ENCODE results near the gene PDGFA. TPM values are rescaled to one million over a fixed set of nuclear protein-coding genes. Genes with fewer than 3 reads are reported as not detected.

The PDGFA gene
- total RNA-seq, 2 donors from 2014 or later: 10.0 to 16.0 TPM

- Mint-ChIP-seq H3K36me3 (ENCODE audit: insufficient read depth in 2 of 2) (peaks cover 0 to 4% of the 10 kb centered on the region in 2 donors), H3K4me3 (no peak overlapping the region), H3K9me3 (no peaks in the 10 kb centered on the region), H3K4me1 (ENCODE audit: low read depth) (no peaks in the 10 kb centered on the region), H3K27me3 (ENCODE audit: low read depth) (no peaks in the 10 kb centered on the region), H3K27ac (no peak overlapping the region)
- no peak for ATAC-seq (replicated peaks in 1 of 2)
- no peak for DNase-seq
These were observed 28.8 kb upstream of the PDGFA start for GRCh38 chr7:548401-548800.

- DNase-seq (no peak), ATAC-seq (replicated peaks in 1 of 2) (no peak)
- peaks cover 0 to 4% of the 10 kb centered on the region in 2 donors for H3K36me3 Mint-ChIP-seq (ENCODE audit: insufficient read depth in 2 of 2)
- no peak overlapping the region for H3K4me3 Mint-ChIP-seq
- no peak overlapping the region for H3K27ac Mint-ChIP-seq
- H3K4me1 Mint-ChIP-seq (ENCODE audit: low read depth): peaks cover 6% of the 10 kb centered on the region
- no peaks in the 10 kb centered on the region for H3K9me3 Mint-ChIP-seq
- H3K27me3 Mint-ChIP-seq (ENCODE audit: low read depth): no peaks in the 10 kb centered on the region
These were observed 25.8 kb upstream of the PDGFA start for GRCh38 chr7:545470-545869.

GRCh38 chr7:544338-545221 is 24.9 kb upstream of the PDGFA start:
- no peak overlapping the region for H3K4me3 Mint-ChIP-seq
- H3K4me1 Mint-ChIP-seq (ENCODE audit: low read depth): peaks cover 6% of the 10 kb centered on the region
- H3K27me3 Mint-ChIP-seq (ENCODE audit: low read depth): no peaks in the 10 kb centered on the region
- DNase-seq (no peak), ATAC-seq (replicated peaks in 1 of 2) (no peak)
- H3K9me3 Mint-ChIP-seq: no peaks in the 10 kb centered on the region
- peaks cover 0 to 4% of the 10 kb centered on the region in 2 donors for H3K36me3 Mint-ChIP-seq (ENCODE audit: insufficient read depth in 2 of 2)
- no peak overlapping the region for H3K27ac Mint-ChIP-seq

- H3K4me1 Mint-ChIP-seq (ENCODE audit: low read depth): peaks cover 6% of the 10 kb centered on the region
- DNase-seq (no peak), ATAC-seq (replicated peaks in 1 of 2) (no peak)
- no peak overlapping the region for H3K27ac Mint-ChIP-seq
- H3K9me3 Mint-ChIP-seq: no peaks in the 10 kb centered on the region
- no peak overlapping the region for H3K4me3 Mint-ChIP-seq
- no peaks in the 10 kb centered on the region for H3K27me3 Mint-ChIP-seq (ENCODE audit: low read depth)
- H3K36me3 Mint-ChIP-seq (ENCODE audit: insufficient read depth in 2 of 2): peaks cover 0 to 3% of the 10 kb centered on the region in 2 donors
These were observed 24.1 kb upstream of the PDGFA start for GRCh38 chr7:543501-544337.

- Mint-ChIP-seq H3K4me3 (peak overlapping the region; percentile 9 to 15), H3K9me3 (no peaks in the 10 kb centered on the region), H3K27ac (no peak overlapping the region), H3K27me3 (ENCODE audit: low read depth) (no peaks in the 10 kb centered on the region), H3K36me3 (ENCODE audit: insufficient read depth in 2 of 2) (peaks cover 0 to 1% of the 10 kb centered on the region in 2 donors), H3K4me1 (ENCODE audit: low read depth) (peaks cover 6% of the 10 kb centered on the region)
- DNase-seq (peak; percentile 48 to 54), ATAC-seq (replicated peaks in 1 of 2) (peak; percentile 78 to 83)
These were observed 23.3 kb upstream of the PDGFA start for GRCh38 chr7:542713-543500.

- Mint-ChIP-seq H3K4me1 (ENCODE audit: low read depth) (peaks cover 6% of the 10 kb centered on the region), H3K4me3 (no peak overlapping the region), H3K27ac (no peak overlapping the region), H3K27me3 (ENCODE audit: low read depth) (no peaks in the 10 kb centered on the region), H3K36me3 (ENCODE audit: insufficient read depth in 2 of 2) (peaks cover 0 to 1% of the 10 kb centered on the region in 2 donors), H3K9me3 (no peaks in the 10 kb centered on the region)
- ATAC-seq (replicated peaks in 1 of 2) (no peak), DNase-seq (no peak)
These were observed 22.6 kb upstream of the PDGFA start for GRCh38 chr7:542131-542712.

GRCh38 chr7:541661-542060 is 22.0 kb upstream of the PDGFA start:
- ATAC-seq (replicated peaks in 1 of 2) (no peak), DNase-seq (no peak)
- H3K4me3 Mint-ChIP-seq: no peak overlapping the region
- H3K27me3 Mint-ChIP-seq (ENCODE audit: low read depth): no peaks in the 10 kb centered on the region
- peaks cover 6% of the 10 kb centered on the region for H3K4me1 Mint-ChIP-seq (ENCODE audit: low read depth)
- H3K27ac Mint-ChIP-seq: no peak overlapping the region
- peaks cover 0 to 1% of the 10 kb centered on the region in 2 donors for H3K36me3 Mint-ChIP-seq (ENCODE audit: insufficient read depth in 2 of 2)
- no peaks in the 10 kb centered on the region for H3K9me3 Mint-ChIP-seq

GRCh38 chr7:540997-541396 is 21.4 kb upstream of the PDGFA start:
- DNase-seq (no peak), ATAC-seq (replicated peaks in 1 of 2) (no peak)
- H3K36me3 Mint-ChIP-seq (ENCODE audit: insufficient read depth in 2 of 2): peaks cover 0 to 1% of the 10 kb centered on the region in 2 donors
- no peak overlapping the region for H3K4me3 Mint-ChIP-seq
- H3K27me3 Mint-ChIP-seq (ENCODE audit: low read depth): no peaks in the 10 kb centered on the region
- H3K27ac Mint-ChIP-seq: no peak overlapping the region
- peaks cover 6% of the 10 kb centered on the region for H3K4me1 Mint-ChIP-seq (ENCODE audit: low read depth)
- H3K9me3 Mint-ChIP-seq: no peaks in the 10 kb centered on the region

- Mint-ChIP-seq H3K36me3 (ENCODE audit: insufficient read depth in 2 of 2) (peaks cover 0 to 1% of the 10 kb centered on the region in 2 donors), H3K9me3 (no peaks in the 10 kb centered on the region), H3K27ac (no peak overlapping the region), H3K4me1 (ENCODE audit: low read depth) (peaks cover 6% of the 10 kb centered on the region), H3K4me3 (no peak overlapping the region), H3K27me3 (ENCODE audit: low read depth) (no peaks in the 10 kb centered on the region)
- DNase-seq: no peak
- no peak for ATAC-seq (replicated peaks in 1 of 2)
These were observed 20.9 kb upstream of the PDGFA start for GRCh38 chr7:540579-540978.

GRCh38 chr7:539731-540411 is 20.2 kb upstream of the PDGFA start:
- no peak overlapping the region for H3K27ac Mint-ChIP-seq

GRCh38 chr7:538764-539685 is 19.4 kb upstream of the PDGFA start:
- DNase-seq: no peak
- H3K4me3 Mint-ChIP-seq: no peak overlapping the region
- no peaks in the 10 kb centered on the region for H3K27me3 Mint-ChIP-seq (ENCODE audit: low read depth)
- no peaks in the 10 kb centered on the region for H3K36me3 Mint-ChIP-seq (ENCODE audit: insufficient read depth in 2 of 2)
- H3K4me1 Mint-ChIP-seq (ENCODE audit: low read depth): peaks cover 6% of the 10 kb centered on the region
- ATAC-seq (replicated peaks in 1 of 2): no peak
- H3K27ac Mint-ChIP-seq: no peak overlapping the region
- H3K9me3 Mint-ChIP-seq: no peaks in the 10 kb centered on the region

More at GRCh38 chr7:539731-540411, 20.2 kb upstream of the PDGFA start:
- DNase-seq (no peak), ATAC-seq (replicated peaks in 1 of 2) (no peak)
- no peaks in the 10 kb centered on the region for H3K36me3 Mint-ChIP-seq (ENCODE audit: insufficient read depth in 2 of 2)
- no peaks in the 10 kb centered on the region for H3K27me3 Mint-ChIP-seq (ENCODE audit: low read depth)
- no peaks in the 10 kb centered on the region for H3K9me3 Mint-ChIP-seq
- H3K4me3 Mint-ChIP-seq: no peak overlapping the region
- H3K4me1 Mint-ChIP-seq (ENCODE audit: low read depth): peaks cover 6% of the 10 kb centered on the region

Data from activated T-cell treated with anti-CD3 and anti-CD28 coated beads, Interleukin-2, amount 50 U/mL, for 72 hours (primary cell).